SK-N-SH (cell line): Measurements from ENCODE around the gene OSBPL8. TPM values are rescaled to one million over a fixed set of nuclear protein-coding genes. Genes with fewer than 3 reads are reported as not detected.
A peak's percentile ranks its signal among the peaks of the same experiment; 100 is the strongest.

Source experiments
- CTCF ChIA-PET: fragments of 300-600, 350-600 bp; formaldehyde crosslinking; extraction: SDS; loops from one replicate; lab custom pipeline; 2021; lab: Yijun Ruan, JAX
- POLR2A ChIA-PET: fragments of 350-600 bp; sonication (Branson Sonifier 250); formaldehyde crosslinking; extraction: SDS; loops from one replicate; lab custom pipeline; 2020; ENCODE audit warnings: antibody characterized with exemption, inconsistent platforms; lab: Yijun Ruan, JAX
- DNase-seq: peaks from one replicate; pipeline ENCODE4 v3.0.0; 2012
- H2AFZ ChIP-seq: fragments of 200-600 bp; sonication (generic); 2 replicates; pipeline ENCODE4 v1.8.1; 2016; ENCODE audit warnings: antibody characterized with exemption, mild to moderate bottlenecking, low read depth
- H3F3A ChIP-seq: fragments of 200-600 bp; sonication (generic); replicated peaks from 2 replicates; pipeline ENCODE3; 2016; ENCODE audit warnings: antibody characterized with exemption, mild to moderate bottlenecking; ENCODE audit not compliant: insufficient read depth
- H3K27ac ChIP-seq, 2 experiments: fragments of 200-500 bp in 1 of 2; fragments of 200-600 bp in 1 of 2; sonication (Bioruptor generic) in 1 of 2; sonication (generic), shearing (Covaris generic) in 1 of 2; 2 replicates each; pipeline versions ENCODE4 v1.5.1 to v1.6.1; 2014 to 2016; ENCODE audit warnings: low read depth in 2 of 2, inconsistent platforms in 1 of 2, low read length in 1 of 2, mild to moderate bottlenecking in 1 of 2, mixed read lengths in 1 of 2
- H3K27me3 ChIP-seq: fragments of 200-600 bp; sonication (generic), shearing (Covaris generic); 2 replicates; pipeline ENCODE4 v1.6.1; 2016; ENCODE audit warnings: mixed run types; ENCODE audit not compliant: insufficient read depth
- H3K36me3 ChIP-seq, 2 experiments: fragments of 200-500 bp in 1 of 2; fragments of 200-600 bp in 1 of 2; sonication (Bioruptor generic) in 1 of 2; sonication (generic) in 1 of 2; replicated peaks in 1 of 2; 2 replicates each; pipeline versions ENCODE3 to v1.5.1; 2014 to 2016; ENCODE audit warnings: low read length in 1 of 2, mild to moderate bottlenecking in 1 of 2; ENCODE audit not compliant: insufficient read depth in 2 of 2, control insufficient read depth in 1 of 2
- H3K4me1 ChIP-seq, 2 experiments: fragments of 200-500 bp in 1 of 2; fragments of 200-600 bp in 1 of 2; sonication (Bioruptor generic) in 1 of 2; sonication (generic), shearing (Covaris generic) in 1 of 2; 2 replicates each; pipeline versions ENCODE4 v1.5.1 to v1.6.1; 2014 to 2016; ENCODE audit warnings: low read depth in 1 of 2, low read length in 1 of 2, mixed run types in 1 of 2; ENCODE audit not compliant: insufficient read depth in 2 of 2, control insufficient read depth in 1 of 2
- H3K4me2 ChIP-seq: fragments of 200-600 bp; sonication (generic), shearing (Covaris generic); 2 replicates; pipeline ENCODE4 v1.6.1; 2017; ENCODE audit warnings: mixed run types
- H3K4me3 ChIP-seq, 2 experiments: fragments of 200-500 bp in 1 of 2; fragments of 200-600 bp in 1 of 2; sonication (Bioruptor generic) in 1 of 2; sonication (generic), shearing (Covaris generic) in 1 of 2; 2 replicates each; pipeline versions ENCODE4 v1.5.1 to v1.8.1; 2014 to 2016; ENCODE audit warnings: low read depth in 2 of 2, inconsistent platforms in 1 of 2, low read length in 1 of 2, mild to moderate bottlenecking in 1 of 2, mixed read lengths in 1 of 2, moderate library complexity in 1 of 2
- H3K79me2 ChIP-seq: fragments of 200-600 bp; sonication (generic); 2 replicates; pipeline ENCODE4 v1.8.1; 2017; ENCODE audit warnings: mild to moderate bottlenecking; ENCODE audit not compliant: insufficient read depth
- H3K9ac ChIP-seq: fragments of 200-600 bp; sonication (generic); 2 replicates; pipeline ENCODE4 v1.6.1; 2017; ENCODE audit warnings: mixed run types
- H3K9me2 ChIP-seq: fragments of 200-600 bp; sonication (generic); 2 replicates; pipeline ENCODE4 v1.6.1; 2017; ENCODE audit warnings: mixed run types
- H3K9me3 ChIP-seq: fragments of 200-600 bp; sonication (generic); 2 replicates; pipeline ENCODE4 v1.6.1; 2017; ENCODE audit warnings: mixed run types, mild to moderate bottlenecking, moderate library complexity
- H4K20me1 ChIP-seq: fragments of 200-600 bp; sonication (generic); 2 replicates; pipeline ENCODE4 v1.6.1; 2017; ENCODE audit warnings: mild to moderate bottlenecking, mixed run types; ENCODE audit not compliant: insufficient read depth
- CHD2 ChIP-seq: fragments of 150-350 bp; IDR thresholded peaks from 2 replicates; pipeline ENCODE4 v1.6.1; 2018; ENCODE audit warnings: low read length; ENCODE audit not compliant: partially characterized antibody
- ELF1 ChIP-seq: IDR thresholded peaks from 2 replicates; pipeline ENCODE4 v1.4.0; 2012
- FOXJ3 ChIP-seq: sonication (generic); formaldehyde crosslinking; IDR thresholded peaks from 2 replicates; pipeline ENCODE4 v1.5.1; 2020; ENCODE audit warnings: mild to moderate bottlenecking, missing genetic modification reagents
- FOXM1 ChIP-seq: IDR thresholded peaks from 2 replicates; pipeline ENCODE4 v1.4.0; 2012; ENCODE audit warnings: low read depth, mild to moderate bottlenecking
- JUND ChIP-seq: IDR thresholded peaks from 2 replicates; pipeline ENCODE4 v1.4.0; 2012
- MXI1 ChIP-seq: IDR thresholded peaks from 2 replicates; pipeline ENCODE4 v1.6.1; 2012; ENCODE audit warnings: mild to moderate bottlenecking, low read depth, low read length, improper control_type of control experiment
- NFIC ChIP-seq: IDR thresholded peaks from 2 replicates; pipeline ENCODE4 v1.4.0; 2012; ENCODE audit warnings: borderline replicate concordance
- NRF1 ChIP-seq: IDR thresholded peaks from 2 replicates; pipeline ENCODE4 v1.6.1; 2012; ENCODE audit warnings: low read depth, mild to moderate bottlenecking, low read length
- POLR2AphosphoS5 ChIP-seq: IDR thresholded peaks from 2 replicates; pipeline ENCODE4 v1.6.1; 2012; ENCODE audit warnings: low read depth, low read length
- RAD21 ChIP-seq: IDR thresholded peaks from 2 replicates; pipeline ENCODE4 v1.6.1; 2012; ENCODE audit warnings: mild to moderate bottlenecking, low read length
- RCOR1 ChIP-seq: fragments of 150-350 bp; IDR thresholded peaks from 2 replicates; pipeline ENCODE4 v1.6.1; 2017; ENCODE audit warnings: antibody characterized with exemption, low read length
- RFX5 ChIP-seq: IDR thresholded peaks from 2 replicates; pipeline ENCODE4 v1.6.1; 2012; ENCODE audit warnings: mild to moderate bottlenecking, improper control_type of control experiment, low read length
- RXRA ChIP-seq: IDR thresholded peaks from 2 replicates; pipeline ENCODE4 v1.4.0; 2012; ENCODE audit warnings: low read depth, mild to moderate bottlenecking, borderline replicate concordance
- SMC3 ChIP-seq: IDR thresholded peaks from 2 replicates; pipeline ENCODE4 v1.6.1; 2012; ENCODE audit warnings: low read depth, low read length, improper control_type of control experiment
- TEAD4 ChIP-seq: IDR thresholded peaks from 2 replicates; pipeline ENCODE4 v1.4.0; 2012; ENCODE audit warnings: mild to moderate bottlenecking, borderline replicate concordance; ENCODE audit not compliant: insufficient read depth
- WGBS: methylation state at CpG from one replicate; pipeline ENCODE4 v1.1.6; 2017; ENCODE audit warnings: low lambda C conversion rate; 5-methylcytosine and 5-hydroxymethylcytosine counted together
- polyA plus RNA-seq, 3 experiments: library from polyadenylated mRNA; depleted of rRNA; stranded (reverse); fragments of >200 nt; gene quantifications; 2 replicates each; pipeline ENCODE4 v1.2.3, GENCODE V29; 2012
- TF ChIP-seq, protein P1 (sequence below): IDR thresholded peaks from 2 replicates; pipeline ENCODE4 v1.6.1; 2012; ENCODE audit warnings: mild to moderate bottlenecking, low read depth, low read length, moderate library complexity
- TF ChIP-seq, protein P2 (sequence below): IDR thresholded peaks from 2 replicates; pipeline ENCODE4 v1.4.0; 2012; ENCODE audit warnings: low read depth, borderline replicate concordance
- TF ChIP-seq, protein P3 (sequence below): IDR thresholded peaks from 2 replicates; pipeline ENCODE4; 2012

Gene OSBPL8
- polyA plus RNA-seq, 1 of the 3 experiments (the other 2 are of a cell fraction): 10.6 TPM

DNA sequence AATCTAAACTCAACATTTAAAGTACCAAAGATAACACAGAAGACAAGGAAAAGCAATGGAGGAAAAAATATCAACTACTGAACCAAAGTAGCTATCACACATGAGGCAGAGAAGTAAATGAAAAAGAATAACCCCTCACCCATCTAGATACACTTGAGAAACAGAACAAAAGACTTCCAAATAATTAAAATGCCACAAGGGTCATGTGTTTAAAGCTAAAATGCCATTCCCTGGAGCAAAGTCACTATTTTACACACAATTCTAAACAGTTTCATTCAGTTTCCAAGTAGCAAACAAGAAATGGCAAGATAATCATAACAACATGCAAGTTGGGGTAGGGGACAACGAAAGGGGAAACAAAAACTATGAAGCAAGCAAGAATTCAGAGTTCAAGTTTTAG is 12.0 kb downstream of the OSBPL8 start:
- 81% methylated on average over 1 of the region's 1 CpG for WGBS
- no peak overlapping the region for H3K9ac ChIP-seq
- TF ChIP-seq, protein P1, sequence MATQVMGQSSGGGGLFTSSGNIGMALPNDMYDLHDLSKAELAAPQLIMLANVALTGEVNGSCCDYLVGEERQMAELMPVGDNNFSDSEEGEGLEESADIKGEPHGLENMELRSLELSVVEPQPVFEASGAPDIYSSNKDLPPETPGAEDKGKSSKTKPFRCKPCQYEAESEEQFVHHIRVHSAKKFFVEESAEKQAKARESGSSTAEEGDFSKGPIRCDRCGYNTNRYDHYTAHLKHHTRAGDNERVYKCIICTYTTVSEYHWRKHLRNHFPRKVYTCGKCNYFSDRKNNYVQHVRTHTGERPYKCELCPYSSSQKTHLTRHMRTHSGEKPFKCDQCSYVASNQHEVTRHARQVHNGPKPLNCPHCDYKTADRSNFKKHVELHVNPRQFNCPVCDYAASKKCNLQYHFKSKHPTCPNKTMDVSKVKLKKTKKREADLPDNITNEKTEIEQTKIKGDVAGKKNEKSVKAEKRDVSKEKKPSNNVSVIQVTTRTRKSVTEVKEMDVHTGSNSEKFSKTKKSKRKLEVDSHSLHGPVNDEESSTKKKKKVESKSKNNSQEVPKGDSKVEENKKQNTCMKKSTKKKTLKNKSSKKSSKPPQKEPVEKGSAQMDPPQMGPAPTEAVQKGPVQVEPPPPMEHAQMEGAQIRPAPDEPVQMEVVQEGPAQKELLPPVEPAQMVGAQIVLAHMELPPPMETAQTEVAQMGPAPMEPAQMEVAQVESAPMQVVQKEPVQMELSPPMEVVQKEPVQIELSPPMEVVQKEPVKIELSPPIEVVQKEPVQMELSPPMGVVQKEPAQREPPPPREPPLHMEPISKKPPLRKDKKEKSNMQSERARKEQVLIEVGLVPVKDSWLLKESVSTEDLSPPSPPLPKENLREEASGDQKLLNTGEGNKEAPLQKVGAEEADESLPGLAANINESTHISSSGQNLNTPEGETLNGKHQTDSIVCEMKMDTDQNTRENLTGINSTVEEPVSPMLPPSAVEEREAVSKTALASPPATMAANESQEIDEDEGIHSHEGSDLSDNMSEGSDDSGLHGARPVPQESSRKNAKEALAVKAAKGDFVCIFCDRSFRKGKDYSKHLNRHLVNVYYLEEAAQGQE: no peak
- TF ChIP-seq RXRA: no peak
- no peak for TF ChIP-seq JUND
- TF ChIP-seq RCOR1: no peak
- TF ChIP-seq ELF1: no peak
- H3K36me3 ChIP-seq: peaks cover 0 to 7% of the 10 kb centered on the region in 2 experiments
- H3K27me3 ChIP-seq: no peaks in the 10 kb centered on the region
- no peak overlapping the region for H2AFZ ChIP-seq
- no peak for DNase-seq
- no peak overlapping the region; a peak in 1 of 4 replicates for H3K27ac ChIP-seq
- peak overlapping the region; percentile 1; the same call in 1 of the 2 replicates for H3K4me2 ChIP-seq
- ChIA-PET POLR2A (no interaction called here), CTCF (no interaction called here)
- H3K79me2 ChIP-seq: peaks cover 96% of the 10 kb centered on the region
- H3K4me3 ChIP-seq: no peak overlapping the region
- peaks cover 6% of the 10 kb centered on the region for H4K20me1 ChIP-seq
- H3K9me2 ChIP-seq: no peaks in the 10 kb centered on the region
- H3K4me1 ChIP-seq: peaks cover 6 to 27% of the 10 kb centered on the region in 2 experiments; a peak in 3 of 4 replicates
- H3K9me3 ChIP-seq: no peaks in the 10 kb centered on the region
- H3F3A ChIP-seq: peaks cover 14% of the 10 kb centered on the region

DNA sequence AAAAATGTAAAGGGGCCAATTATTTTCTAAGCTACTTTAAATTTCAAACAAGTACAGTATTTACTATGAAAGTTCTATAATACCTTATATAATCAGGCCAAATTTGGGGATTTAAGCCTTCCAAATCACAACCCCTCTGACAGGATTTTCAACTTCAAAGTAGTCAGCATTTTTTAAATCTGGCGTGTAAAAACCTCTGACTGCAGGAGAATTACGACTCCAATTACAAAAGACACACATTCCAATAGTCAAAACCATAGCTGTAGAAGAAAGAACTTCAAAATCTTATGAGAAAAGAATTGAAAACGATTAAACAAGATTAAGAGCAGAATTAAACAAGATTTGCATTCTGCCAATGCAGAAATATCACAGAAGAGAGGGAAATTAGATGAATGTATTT is 12.7 kb downstream of the OSBPL8 start:
- no peaks in the 10 kb centered on the region for H3K9me2 ChIP-seq

DNA sequence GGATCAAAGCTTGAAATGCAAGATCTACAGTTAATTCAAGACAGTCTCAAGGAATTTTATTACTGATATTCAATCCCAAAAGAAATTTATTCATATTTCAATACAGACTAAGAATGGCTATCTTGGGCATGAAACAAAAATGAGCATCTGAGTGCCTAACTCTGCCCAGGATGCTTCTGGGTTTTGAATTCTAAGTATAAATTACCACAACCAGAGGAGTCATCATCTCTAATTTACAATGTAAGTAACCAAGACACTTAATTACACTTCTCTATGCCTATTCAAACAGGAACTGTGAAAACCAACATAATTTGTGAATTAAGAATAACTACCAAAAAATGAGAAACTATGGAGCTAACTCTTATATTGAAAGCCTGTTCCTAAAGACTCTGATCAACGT is 14.1 kb downstream of the OSBPL8 start:
- no peaks in the 10 kb centered on the region for H3K9me3 ChIP-seq
- no peaks in the 10 kb centered on the region for H3K9me2 ChIP-seq
- H3K79me2 ChIP-seq: peaks cover 96% of the 10 kb centered on the region
- H3K9ac ChIP-seq: no peak overlapping the region
- no peaks in the 10 kb centered on the region for H3K27me3 ChIP-seq
- H2AFZ ChIP-seq: no peak overlapping the region
- ChIA-PET CTCF (interaction anchor here (2.5 kb wide), 1 partner anchor 9 kb away, joined by 9 read pairs; no protein-coding TSS in a partner anchor), POLR2A (no interaction called here)
- H3K4me2 ChIP-seq: no peak overlapping the region
- H3F3A ChIP-seq: peaks cover 14% of the 10 kb centered on the region
- H3K4me3 ChIP-seq: no peak overlapping the region
- WGBS: 96% methylated on average over 1 of the region's 1 CpG
- peaks cover 0 to 7% of the 10 kb centered on the region in 2 experiments for H3K36me3 ChIP-seq
- H4K20me1 ChIP-seq: peaks cover 6% of the 10 kb centered on the region
- H3K4me1 ChIP-seq: peaks cover 3 to 27% of the 10 kb centered on the region in 2 experiments; a peak in 2 of 4 replicates
- no peak overlapping the region for H3K27ac ChIP-seq
- no peak for DNase-seq
- TF ChIP-seq POLR2AphosphoS5: no peak
- TF ChIP-seq, protein P2, sequence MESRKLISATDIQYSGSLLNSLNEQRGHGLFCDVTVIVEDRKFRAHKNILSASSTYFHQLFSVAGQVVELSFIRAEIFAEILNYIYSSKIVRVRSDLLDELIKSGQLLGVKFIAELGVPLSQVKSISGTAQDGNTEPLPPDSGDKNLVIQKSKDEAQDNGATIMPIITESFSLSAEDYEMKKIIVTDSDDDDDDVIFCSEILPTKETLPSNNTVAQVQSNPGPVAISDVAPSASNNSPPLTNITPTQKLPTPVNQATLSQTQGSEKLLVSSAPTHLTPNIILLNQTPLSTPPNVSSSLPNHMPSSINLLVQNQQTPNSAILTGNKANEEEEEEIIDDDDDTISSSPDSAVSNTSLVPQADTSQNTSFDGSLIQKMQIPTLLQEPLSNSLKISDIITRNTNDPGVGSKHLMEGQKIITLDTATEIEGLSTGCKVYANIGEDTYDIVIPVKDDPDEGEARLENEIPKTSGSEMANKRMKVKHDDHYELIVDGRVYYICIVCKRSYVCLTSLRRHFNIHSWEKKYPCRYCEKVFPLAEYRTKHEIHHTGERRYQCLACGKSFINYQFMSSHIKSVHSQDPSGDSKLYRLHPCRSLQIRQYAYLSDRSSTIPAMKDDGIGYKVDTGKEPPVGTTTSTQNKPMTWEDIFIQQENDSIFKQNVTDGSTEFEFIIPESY: no peak
- TF ChIP-seq, protein P3, sequence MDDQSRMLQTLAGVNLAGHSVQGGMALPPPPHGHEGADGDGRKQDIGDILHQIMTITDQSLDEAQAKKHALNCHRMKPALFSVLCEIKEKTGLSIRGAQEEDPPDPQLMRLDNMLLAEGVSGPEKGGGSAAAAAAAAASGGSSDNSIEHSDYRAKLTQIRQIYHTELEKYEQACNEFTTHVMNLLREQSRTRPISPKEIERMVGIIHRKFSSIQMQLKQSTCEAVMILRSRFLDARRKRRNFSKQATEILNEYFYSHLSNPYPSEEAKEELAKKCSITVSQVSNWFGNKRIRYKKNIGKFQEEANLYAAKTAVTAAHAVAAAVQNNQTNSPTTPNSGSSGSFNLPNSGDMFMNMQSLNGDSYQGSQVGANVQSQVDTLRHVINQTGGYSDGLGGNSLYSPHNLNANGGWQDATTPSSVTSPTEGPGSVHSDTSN: no peak
- no peak for TF ChIP-seq RFX5
- TF ChIP-seq NFIC: no peak
- no peak for TF ChIP-seq RAD21
- TF ChIP-seq FOXM1: no peak
- no peak for TF ChIP-seq TEAD4
- TF ChIP-seq NRF1: no peak
- no peak for TF ChIP-seq SMC3
- TF ChIP-seq FOXJ3 (CRISPR knock-in tag): no peak

More for the DNA sequence above, 12.7 kb downstream of the OSBPL8 start:
- Histone ChIP-seq H3K79me2 (peaks cover 96% of the 10 kb centered on the region), H3K9ac (no peak overlapping the region), H3K4me3 (no peak overlapping the region), H3K27ac (no peak overlapping the region), H3K4me2 (no peak overlapping the region), H3K27me3 (no peaks in the 10 kb centered on the region), H3F3A (peaks cover 14% of the 10 kb centered on the region), H3K9me3 (no peaks in the 10 kb centered on the region), H3K36me3 (peaks cover 0 to 7% of the 10 kb centered on the region in 2 experiments), H2AFZ (no peak overlapping the region), H4K20me1 (peaks cover 6% of the 10 kb centered on the region)
- WGBS: 91% methylated on average over 3 of the region's 3 CpGs
- ChIA-PET POLR2A (no interaction called here), CTCF (interaction anchor here (2.5 kb wide), 1 partner anchor 8 kb away, joined by 9 read pairs; no protein-coding TSS in a partner anchor)
- DNase-seq: no peak
- TF ChIP-seq FOXM1 (no peak), TEAD4 (no peak), MXI1 (no peak), CHD2 (no peak)
- TF ChIP-seq, all 33 proteins: peak for 0
- peaks cover 6 to 27% of the 10 kb centered on the region in 2 experiments; a peak in 3 of 4 replicates for H3K4me1 ChIP-seq
